ENCODE data around the gene ABTB1.

The ABTB1 gene

GRCh38 chr3:127722091-127722784, 49.5 kb downstream of the ABTB1 start:
- no peak for DNase-seq

GRCh38 chr3:127723011-127723567, 50.3 kb downstream of the ABTB1 start:
- no peak for DNase-seq

- DNase-seq: no peak
These were observed 54.1 kb downstream of the ABTB1 start for GRCh38 chr3:127726894-127727293.

- no peak for DNase-seq
These were observed 55.8 kb downstream of the ABTB1 start for GRCh38 chr3:127728417-127729015.

- DNase-seq: no peak
These were observed 56.9 kb downstream of the ABTB1 start for GRCh38 chr3:127729556-127730056.

- no peak for DNase-seq
These were observed 57.4 kb downstream of the ABTB1 start for GRCh38 chr3:127730171-127730570.
